ENCODE data around the gene DOCK8.

DNA sequence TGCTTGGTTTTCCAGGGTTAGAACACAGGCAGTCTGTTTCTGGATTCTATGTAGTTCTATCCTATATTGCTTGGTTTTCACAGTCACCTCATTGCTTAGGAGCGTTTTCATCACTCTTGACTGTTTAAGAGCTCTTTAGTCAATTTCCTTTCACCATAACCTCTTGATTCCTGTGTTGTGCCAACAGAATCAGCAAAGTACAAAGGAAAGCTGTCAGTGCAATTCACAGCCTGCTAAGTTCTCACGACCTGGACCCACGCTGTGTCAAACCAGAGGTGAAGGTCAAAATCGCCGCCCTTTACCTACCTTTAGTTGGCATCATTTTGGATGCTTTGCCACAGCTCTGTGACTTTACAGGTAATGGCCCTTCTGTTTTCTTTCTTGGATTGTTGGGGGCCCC, 199.9 kb downstream of the DOCK8 start:
- TF ChIP-seq, protein P1, sequence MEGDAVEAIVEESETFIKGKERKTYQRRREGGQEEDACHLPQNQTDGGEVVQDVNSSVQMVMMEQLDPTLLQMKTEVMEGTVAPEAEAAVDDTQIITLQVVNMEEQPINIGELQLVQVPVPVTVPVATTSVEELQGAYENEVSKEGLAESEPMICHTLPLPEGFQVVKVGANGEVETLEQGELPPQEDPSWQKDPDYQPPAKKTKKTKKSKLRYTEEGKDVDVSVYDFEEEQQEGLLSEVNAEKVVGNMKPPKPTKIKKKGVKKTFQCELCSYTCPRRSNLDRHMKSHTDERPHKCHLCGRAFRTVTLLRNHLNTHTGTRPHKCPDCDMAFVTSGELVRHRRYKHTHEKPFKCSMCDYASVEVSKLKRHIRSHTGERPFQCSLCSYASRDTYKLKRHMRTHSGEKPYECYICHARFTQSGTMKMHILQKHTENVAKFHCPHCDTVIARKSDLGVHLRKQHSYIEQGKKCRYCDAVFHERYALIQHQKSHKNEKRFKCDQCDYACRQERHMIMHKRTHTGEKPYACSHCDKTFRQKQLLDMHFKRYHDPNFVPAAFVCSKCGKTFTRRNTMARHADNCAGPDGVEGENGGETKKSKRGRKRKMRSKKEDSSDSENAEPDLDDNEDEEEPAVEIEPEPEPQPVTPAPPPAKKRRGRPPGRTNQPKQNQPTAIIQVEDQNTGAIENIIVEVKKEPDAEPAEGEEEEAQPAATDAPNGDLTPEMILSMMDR (IDR thresholded peaks at IDR 0.05), result no peak
- no peak for TF ChIP-seq POLR2A (IDR thresholded peaks at IDR 0.05)

Measured in uterus (tissue), 2 donors.